RWPE2 (cell line): ENCODE measurements around the gene CAPZB.

Source experiments
- ATAC-seq: fragments of 200-7000 bp; cut with Tn5 transposase; 3 replicates; pipeline ENCODE4 v1.9.1; 2021; ENCODE audit warnings: low read depth
- DNase-seq: peaks from one replicate; pipeline ENCODE4 v3.0.0-alpha.2; 2020; ENCODE audit warnings: low spot score
- H3K27ac ChIP-seq: fragments of 450-650 bp; 2 replicates; pipeline ENCODE4 v1.5.1; 2017; ENCODE audit warnings: mild to moderate bottlenecking; ENCODE audit not compliant: poor library complexity, severe bottlenecking
- H3K27me3 ChIP-seq: fragments of 250-450 bp; sonication (Bioruptor Pico); 2 replicates; pipeline ENCODE4 v1.5.1; 2021; ENCODE audit warnings: mild to moderate bottlenecking, moderate library complexity; ENCODE audit not compliant: insufficient read depth, poor library complexity, severe bottlenecking
- H3K36me3 ChIP-seq: fragments of 250-450 bp; sonication (Bioruptor Pico); 2 replicates; pipeline ENCODE4 v1.5.1; 2020; ENCODE audit warnings: low read depth, mild to moderate bottlenecking, moderate library complexity
- H3K4me1 ChIP-seq: fragments of 250-450 bp; sonication (Bioruptor Pico); 2 replicates; pipeline ENCODE4 v1.5.1; 2021; ENCODE audit warnings: mild to moderate bottlenecking, moderate library complexity; ENCODE audit not compliant: insufficient read depth, poor library complexity, severe bottlenecking
- H3K4me3 ChIP-seq: fragments of 250-450 bp; sonication (Bioruptor Pico); 2 replicates; pipeline ENCODE4 v1.5.1; 2021; ENCODE audit warnings: mild to moderate bottlenecking, moderate library complexity; ENCODE audit not compliant: severe bottlenecking
- H3K9me3 ChIP-seq: fragments of 250-450 bp; sonication (Bioruptor Pico); 2 replicates; pipeline ENCODE4 v1.5.1; 2021; ENCODE audit warnings: mild to moderate bottlenecking, moderate library complexity; ENCODE audit not compliant: severe bottlenecking
- TF ChIP-seq, protein P1 (sequence below): fragments of 450-650 bp; IDR thresholded peaks from one replicate; pipeline ENCODE4 v1.5.1; 2017; ENCODE audit warnings: mild to moderate bottlenecking, moderate library complexity; ENCODE audit not compliant: poor library complexity, severe bottlenecking

CAPZB gene

DNA sequence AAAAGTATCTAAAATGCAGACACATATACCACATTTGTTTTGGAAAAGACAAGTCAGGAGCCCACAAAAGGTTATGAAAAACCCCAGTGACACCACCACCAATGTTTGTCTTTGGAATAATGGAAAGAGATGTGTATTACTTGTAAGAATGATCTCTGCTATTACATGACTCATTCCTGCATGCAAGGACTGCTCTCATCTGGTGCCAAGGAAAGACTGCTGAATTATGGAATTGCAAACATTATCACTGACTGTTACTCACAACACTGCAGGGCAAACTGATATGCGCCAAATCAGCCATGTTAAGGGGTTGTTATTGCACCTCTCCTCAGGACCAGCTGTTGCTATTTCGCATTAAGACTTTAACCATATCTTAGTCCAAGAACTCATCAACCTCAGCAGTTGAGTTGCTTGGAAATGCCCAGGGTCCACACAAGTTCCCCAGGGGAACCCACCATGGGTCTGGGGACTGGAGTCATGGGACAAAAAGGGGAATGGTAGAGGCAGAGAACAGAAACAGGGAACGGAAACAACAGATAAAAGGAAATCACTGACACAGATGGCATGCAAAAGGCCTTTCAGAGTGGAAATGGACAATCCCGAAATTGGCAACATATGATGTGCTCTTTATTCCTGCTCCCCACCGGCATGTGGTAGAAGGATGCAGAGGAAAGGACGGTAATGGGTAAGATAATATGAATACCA is 34.4 kb downstream of the CAPZB start:
- H3K9me3 ChIP-seq: no peaks in the 10 kb centered on the region
- peak; percentile 86 for ATAC-seq
- H3K4me1 ChIP-seq: peaks cover 49% of the 10 kb centered on the region
- peak overlapping the region; percentile 53 for H3K27ac ChIP-seq
- no peak for DNase-seq
- H3K4me3 ChIP-seq: no peak overlapping the region
- no peaks in the 10 kb centered on the region for H3K27me3 ChIP-seq
- TF ChIP-seq, protein P1, sequence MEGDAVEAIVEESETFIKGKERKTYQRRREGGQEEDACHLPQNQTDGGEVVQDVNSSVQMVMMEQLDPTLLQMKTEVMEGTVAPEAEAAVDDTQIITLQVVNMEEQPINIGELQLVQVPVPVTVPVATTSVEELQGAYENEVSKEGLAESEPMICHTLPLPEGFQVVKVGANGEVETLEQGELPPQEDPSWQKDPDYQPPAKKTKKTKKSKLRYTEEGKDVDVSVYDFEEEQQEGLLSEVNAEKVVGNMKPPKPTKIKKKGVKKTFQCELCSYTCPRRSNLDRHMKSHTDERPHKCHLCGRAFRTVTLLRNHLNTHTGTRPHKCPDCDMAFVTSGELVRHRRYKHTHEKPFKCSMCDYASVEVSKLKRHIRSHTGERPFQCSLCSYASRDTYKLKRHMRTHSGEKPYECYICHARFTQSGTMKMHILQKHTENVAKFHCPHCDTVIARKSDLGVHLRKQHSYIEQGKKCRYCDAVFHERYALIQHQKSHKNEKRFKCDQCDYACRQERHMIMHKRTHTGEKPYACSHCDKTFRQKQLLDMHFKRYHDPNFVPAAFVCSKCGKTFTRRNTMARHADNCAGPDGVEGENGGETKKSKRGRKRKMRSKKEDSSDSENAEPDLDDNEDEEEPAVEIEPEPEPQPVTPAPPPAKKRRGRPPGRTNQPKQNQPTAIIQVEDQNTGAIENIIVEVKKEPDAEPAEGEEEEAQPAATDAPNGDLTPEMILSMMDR: no peak
- H3K36me3 ChIP-seq: no peaks in the 10 kb centered on the region

DNA sequence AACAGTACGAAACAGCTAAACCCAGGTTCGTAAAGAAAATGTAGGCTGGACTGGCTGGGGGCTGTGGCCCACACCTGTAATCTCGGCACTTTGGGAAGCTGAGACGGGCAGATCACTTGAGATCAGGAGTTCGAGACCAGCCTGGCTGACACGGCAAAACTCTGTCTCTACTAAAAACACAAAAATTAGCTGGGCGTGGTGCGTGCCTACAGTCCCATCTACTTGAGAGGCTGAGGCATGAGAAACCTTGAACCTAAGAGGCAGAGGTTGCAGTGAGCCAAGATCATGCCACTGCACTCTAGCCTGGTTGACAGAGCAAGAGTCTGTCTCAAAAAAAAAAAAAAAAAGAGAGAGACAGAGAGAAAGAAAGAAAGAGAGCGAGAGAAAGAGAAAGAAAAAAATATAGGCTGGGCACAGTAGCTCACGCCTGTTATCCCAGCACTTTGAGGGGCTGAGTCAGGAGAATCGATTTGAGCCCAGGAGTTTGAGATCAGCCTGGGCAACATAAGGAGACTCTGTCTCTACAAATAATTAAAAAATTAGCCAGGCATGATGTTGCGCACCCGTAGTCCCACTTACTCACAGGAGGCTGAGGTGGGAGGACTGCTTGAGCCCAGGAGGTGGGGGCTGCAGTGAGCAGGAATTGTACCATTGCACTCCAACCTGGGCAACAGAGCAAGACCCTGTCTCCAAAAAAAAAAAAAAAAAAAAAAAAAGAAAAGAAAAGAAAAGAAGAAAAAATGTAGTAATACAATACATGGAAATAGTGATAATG is 35.7 kb downstream of the CAPZB start:
- ATAC-seq (no peak), DNase-seq (no peak)
- Histone ChIP-seq H3K27ac (peak overlapping the region; percentile 53), H3K36me3 (peaks cover 5% of the 10 kb centered on the region), H3K4me3 (no peak overlapping the region), H3K9me3 (no peaks in the 10 kb centered on the region), H3K4me1 (peaks cover 57% of the 10 kb centered on the region), H3K27me3 (no peaks in the 10 kb centered on the region)
- TF ChIP-seq, protein P1: no peak

DNA sequence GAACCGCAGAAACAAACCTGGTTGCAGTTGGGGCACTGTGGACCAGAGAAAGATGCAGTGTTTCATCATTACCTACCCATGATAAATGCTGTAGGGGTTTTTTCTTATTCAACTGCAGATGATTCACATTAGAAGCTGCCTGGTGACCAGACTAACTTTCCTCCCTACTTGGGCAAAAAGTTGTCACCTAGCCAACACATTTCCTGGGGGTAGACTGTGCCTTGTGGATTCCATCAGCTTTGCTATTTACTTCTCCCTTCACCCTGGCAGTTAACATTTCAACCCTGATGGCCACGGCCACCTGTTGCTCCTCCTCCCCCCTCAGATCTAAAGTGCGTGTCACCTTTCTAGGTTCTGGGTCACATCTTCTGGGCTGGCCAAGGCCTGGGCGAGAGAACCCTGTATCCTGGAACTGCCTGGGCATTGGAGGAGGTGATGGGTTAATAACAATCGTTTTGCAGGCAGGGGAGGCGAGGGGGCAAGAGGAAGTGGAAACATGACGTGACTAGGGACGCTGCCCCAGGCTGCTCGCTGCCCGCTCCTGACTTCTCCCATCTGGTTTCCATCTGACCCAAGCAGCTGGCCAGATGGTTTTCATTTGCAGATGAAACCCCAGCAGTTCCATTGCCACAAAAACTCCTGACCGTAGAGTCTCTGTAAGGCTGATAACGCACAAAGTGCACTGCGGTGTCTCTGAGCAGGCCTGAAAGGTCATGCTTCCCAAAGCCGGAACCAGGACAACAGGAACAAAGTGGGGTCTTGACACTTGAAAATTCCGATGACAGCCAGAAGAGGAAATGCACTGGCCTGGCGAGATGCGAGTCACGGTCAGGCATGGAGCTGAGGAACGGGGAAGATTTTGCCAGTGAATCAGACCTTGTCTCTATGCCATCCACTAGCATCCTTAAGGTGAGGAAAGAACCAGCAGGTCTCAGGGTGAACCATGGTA is 36.6 kb downstream of the CAPZB start:
- DNase-seq: no peak
- Histone ChIP-seq H3K9me3 (no peaks in the 10 kb centered on the region), H3K36me3 (peaks cover 5% of the 10 kb centered on the region), H3K27ac (peak overlapping the region; percentile 53), H3K4me1 (peaks cover 57% of the 10 kb centered on the region), H3K27me3 (no peaks in the 10 kb centered on the region), H3K4me3 (no peak overlapping the region)
- ATAC-seq: peak; percentile 51
- TF ChIP-seq, protein P1: no peak

DNA sequence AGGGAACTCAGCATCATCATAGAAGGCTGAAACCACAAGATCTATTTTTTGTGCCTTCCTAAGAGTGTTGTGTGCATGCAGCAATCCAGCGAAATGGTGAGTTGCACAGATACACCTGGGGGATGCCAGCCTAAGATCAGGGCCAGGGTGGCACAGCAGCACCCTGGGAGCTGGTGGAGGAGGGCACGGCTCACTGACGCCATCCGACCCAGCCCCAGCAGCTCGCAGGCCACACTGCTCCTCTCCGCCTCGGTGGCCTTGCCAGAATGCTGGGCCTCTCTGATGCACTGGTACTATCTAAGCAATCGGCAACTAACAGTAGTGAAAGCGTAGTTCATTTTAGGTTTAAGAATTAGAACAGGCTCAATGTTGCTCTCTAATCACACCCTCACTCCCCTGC is 37.8 kb downstream of the CAPZB start:
- peak overlapping the region; percentile 53 for H3K27ac ChIP-seq
- no peaks in the 10 kb centered on the region for H3K9me3 ChIP-seq
- TF ChIP-seq, protein P1: no peak
- H3K4me1 ChIP-seq: peaks cover 57% of the 10 kb centered on the region
- no peak for ATAC-seq
- no peak for DNase-seq
- peaks cover 5% of the 10 kb centered on the region for H3K36me3 ChIP-seq
- H3K27me3 ChIP-seq: no peaks in the 10 kb centered on the region
- H3K4me3 ChIP-seq: no peak overlapping the region
